ENCODE measurements around the gene ARHGEF7. TPM values are rescaled to one million over a fixed set of nuclear protein-coding genes. Genes with fewer than 3 reads are reported as not detected.
A peak's percentile ranks its signal among the peaks of the same experiment; 100 is the strongest.

The ARHGEF7 gene
- total RNA-seq, 3 donors from 2014 or later (not counting 1 experiment from before 2014, with no cell fraction given) = 99.9 to 135 (median 105) TPM

- intact Hi-C loops (cut with micrococcal nuclease) = no loop called here
- ATAC-seq (peak in 1 of 3 donors; percentile 10), DNase-seq (no peak)
- no peaks in the 10 kb centered on the region for H3K4me1 ChIP-seq (ENCODE audit: control insufficient read depth, insufficient read depth, low read length)
- H3K9me3 ChIP-seq (ENCODE audit: control insufficient read depth, insufficient read depth, low read length) = peaks cover 15% of the 10 kb centered on the region
- no peak for TF ChIP-seq CTCF (IDR thresholded peaks at IDR 0.05)
- Mint-ChIP-seq H3K4me1 (no peaks in the 10 kb centered on the region), H3K36me3 (peaks cover 31% of the 10 kb centered on the region), H3K27ac (no peak overlapping the region), H3K4me3 (no peak overlapping the region), H3K9me3 (peaks cover 18 to 23% of the 10 kb centered on the region in 2 donors), H3K27me3 (ENCODE audit: low read depth in 2 of 2) (peaks cover 18 to 21% of the 10 kb centered on the region in 2 donors)
- no peak overlapping the region for H3K4me3 ChIP-seq (ENCODE audit: low read length)
- WGBS (ENCODE audit: insufficient coverage) = 88% methylated on average over 11 of the region's 11 CpGs
- no peaks in the 10 kb centered on the region for H3K27me3 ChIP-seq (ENCODE audit: control insufficient read depth, insufficient read depth, low read length)
- no peak overlapping the region for H3K27ac ChIP-seq (ENCODE audit: low read length)
- no peaks in the 10 kb centered on the region for H3K36me3 ChIP-seq (ENCODE audit: control insufficient read depth, insufficient read depth, low read length)
Observed at GRCh38 chr13:111076155-111077013, 38.7 kb upstream of the ARHGEF7 start.

GRCh38 chr13:111079375-111079774 lies 35.7 kb upstream of the ARHGEF7 start:
- intact Hi-C loops (cut with micrococcal nuclease) = no loop called here
- 89% methylated on average over 12 of the region's 12 CpGs for WGBS (ENCODE audit: insufficient coverage)

GRCh38 chr13:111080642-111081041 lies 34.5 kb upstream of the ARHGEF7 start:
- TF ChIP-seq CTCF (IDR thresholded peaks at IDR 0.05) = no peak
- Histone ChIP-seq H3K4me1 (ENCODE audit: control insufficient read depth, insufficient read depth, low read length) (no peaks in the 10 kb centered on the region), H3K27ac (ENCODE audit: low read length) (no peak overlapping the region), H3K27me3 (ENCODE audit: control insufficient read depth, insufficient read depth, low read length) (no peaks in the 10 kb centered on the region), H3K9me3 (ENCODE audit: control insufficient read depth, insufficient read depth, low read length) (peaks cover 4% of the 10 kb centered on the region), H3K4me3 (ENCODE audit: low read length) (no peak overlapping the region), H3K36me3 (ENCODE audit: control insufficient read depth, insufficient read depth, low read length) (no peaks in the 10 kb centered on the region)
- H3K36me3 Mint-ChIP-seq = no peaks in the 10 kb centered on the region
- peaks cover under 1% of the 10 kb centered on the region in 2 donors for H3K9me3 Mint-ChIP-seq
- intact Hi-C loops (cut with micrococcal nuclease) = no loop called here
- 86% methylated on average over 4 of the region's 5 CpGs for WGBS (ENCODE audit: insufficient coverage)
- H3K27ac Mint-ChIP-seq = no peak overlapping the region
- H3K4me3 Mint-ChIP-seq = no peak overlapping the region
- H3K4me1 Mint-ChIP-seq = no peaks in the 10 kb centered on the region
- peaks cover 7 to 16% of the 10 kb centered on the region in 2 donors for H3K27me3 Mint-ChIP-seq (ENCODE audit: low read depth in 2 of 2)
- DNase-seq (no peak), ATAC-seq (no peak)

More at GRCh38 chr13:111079375-111079774, 35.7 kb upstream of the ARHGEF7 start:
- Mint-ChIP-seq H3K27me3 (ENCODE audit: low read depth in 2 of 2) (peaks cover 7 to 16% of the 10 kb centered on the region in 2 donors), H3K27ac (no peak overlapping the region), H3K4me3 (no peak overlapping the region), H3K9me3 (peaks cover 10% of the 10 kb centered on the region in 2 donors), H3K4me1 (no peaks in the 10 kb centered on the region), H3K36me3 (peaks cover 12% of the 10 kb centered on the region)
- H3K27ac ChIP-seq (ENCODE audit: low read length) = no peak overlapping the region
- no peak for TF ChIP-seq CTCF (IDR thresholded peaks at IDR 0.05)
- ATAC-seq (no peak), DNase-seq (no peak)
- no peaks in the 10 kb centered on the region for H3K4me1 ChIP-seq (ENCODE audit: control insufficient read depth, insufficient read depth, low read length)
- no peak overlapping the region for H3K4me3 ChIP-seq (ENCODE audit: low read length)
- peaks cover 11% of the 10 kb centered on the region for H3K9me3 ChIP-seq (ENCODE audit: control insufficient read depth, insufficient read depth, low read length)
- no peaks in the 10 kb centered on the region for H3K27me3 ChIP-seq (ENCODE audit: control insufficient read depth, insufficient read depth, low read length)
- H3K36me3 ChIP-seq (ENCODE audit: control insufficient read depth, insufficient read depth, low read length) = no peaks in the 10 kb centered on the region

Measured in natural killer cell (primary cell).